GM23248 (cell line): ENCODE data around the gene TMIGD3. TPM values are rescaled to one million over a fixed set of nuclear protein-coding genes. Genes with fewer than 3 reads are reported as not detected.

Experiments used
- DNase-seq: peaks from one replicate; pipeline ENCODE4 v3.0.0-alpha.2; 2015
- H2AFZ ChIP-seq: fragments of 200-600 bp; sonication (generic); 2 replicates; pipeline ENCODE4 v1.6.1; 2016; ENCODE audit warnings: antibody characterized with exemption
- H3F3A ChIP-seq: fragments of 200-600 bp; sonication (generic); 2 replicates; pipeline ENCODE4 v1.6.1; 2016; ENCODE audit warnings: mild to moderate bottlenecking, antibody characterized with exemption, mixed run types; ENCODE audit not compliant: insufficient read depth
- H3K27ac ChIP-seq: fragments of 200-600 bp; sonication (generic); 2 replicates; pipeline ENCODE4 v1.5.1; 2016; ENCODE audit warnings: mild to moderate bottlenecking
- H3K27me3 ChIP-seq: fragments of 200-600 bp; sonication (generic); replicated peaks from 2 replicates; pipeline ENCODE4 v1.6.1; 2016; ENCODE audit warnings: mild to moderate bottlenecking; ENCODE audit not compliant: insufficient read depth
- H3K36me3 ChIP-seq: fragments of 200-600 bp; sonication (generic); 2 replicates; pipeline ENCODE4 v1.6.1; 2016; ENCODE audit warnings: low read depth, mild to moderate bottlenecking
- H3K4me1 ChIP-seq: fragments of 200-600 bp; sonication (generic); 2 replicates; pipeline ENCODE4 v1.6.1; 2016; ENCODE audit warnings: mild to moderate bottlenecking; ENCODE audit not compliant: insufficient read depth
- H3K4me2 ChIP-seq: fragments of 200-600 bp; sonication (generic); one replicate; pipeline ENCODE4 v1.6.1; 2016; ENCODE audit warnings: mild to moderate bottlenecking; ENCODE audit not compliant: unreplicated experiment
- H3K4me3 ChIP-seq: fragments of 200-600 bp; sonication (generic); 2 replicates; pipeline ENCODE4 v1.5.1; 2016; ENCODE audit warnings: mild to moderate bottlenecking
- H3K79me2 ChIP-seq: fragments of 200-600 bp; sonication (generic); 2 replicates; pipeline ENCODE4 v1.6.1; 2016; ENCODE audit warnings: mild to moderate bottlenecking; ENCODE audit not compliant: insufficient read depth
- H3K9ac ChIP-seq: fragments of 200-600 bp; sonication (generic); 2 replicates; pipeline ENCODE4 v1.6.1; 2016; ENCODE audit warnings: mild to moderate bottlenecking
- H3K9me2 ChIP-seq: fragments of 200-600 bp; sonication (generic); 2 replicates; pipeline ENCODE4 v1.6.1; 2016; ENCODE audit warnings: mixed run types, mild to moderate bottlenecking, moderate library complexity; ENCODE audit not compliant: insufficient read depth
- H3K9me3 ChIP-seq: fragments of 200-600 bp; sonication (generic); one replicate; pipeline ENCODE4 v1.6.1; 2017; ENCODE audit warnings: low read depth
- H4K20me1 ChIP-seq: fragments of 200-600 bp; sonication (generic); 2 replicates; pipeline ENCODE4 v1.6.0; 2016; ENCODE audit not compliant: insufficient read depth
- EZH2 ChIP-seq: fragments of 200-600 bp; sonication (generic); IDR thresholded peaks from 2 replicates; pipeline ENCODE4 v1.6.1; 2018; ENCODE audit warnings: antibody characterized with exemption, mild to moderate bottlenecking; ENCODE audit not compliant: insufficient read depth, poor library complexity, severe bottlenecking
- EZH2phosphoT487 ChIP-seq: fragments of 200-600 bp; sonication (generic); IDR thresholded peaks from 2 replicates; pipeline ENCODE4 v1.6.1; 2018; ENCODE audit warnings: antibody characterized with exemption, moderate library complexity, mild to moderate bottlenecking, low read depth; ENCODE audit not compliant: insufficient read depth
- WGBS, 2 experiments: methylation state at CpG; one replicate each; pipeline ENCODE4 v1.1.6; 2015 to 2017; ENCODE audit warnings: low lambda C conversion rate in 2 of 2, low coverage in 1 of 2; ENCODE audit errors: missing lambda C conversion rate in 2 of 2; 5-methylcytosine and 5-hydroxymethylcytosine counted together
- in situ Hi-C: fragments of 300-500 bp; cut with MboI; formaldehyde crosslinking; loops from 2 replicates; pipeline ENCODE4 v1.15.0; 2020
- polyA plus RNA-seq: library from polyadenylated mRNA; unstranded; fragments of >200 nt; fragmentation: Nextera tagmentation; extraction: Ambion mirVana; gene quantifications from 2 replicates; pipeline ENCODE4 v1.2.1, GENCODE V29; 2016
- total RNA-seq: library from RNA; depleted of rRNA; stranded (reverse); fragments of >200 nt; shearing (Covaris generic); gene quantifications from 2 replicates; pipeline ENCODE4 v1.2.3, GENCODE V29; 2014

Gene TMIGD3
- total and polyA plus RNA-seq, 2 experiments from 2014 or later = not detected

DNA sequence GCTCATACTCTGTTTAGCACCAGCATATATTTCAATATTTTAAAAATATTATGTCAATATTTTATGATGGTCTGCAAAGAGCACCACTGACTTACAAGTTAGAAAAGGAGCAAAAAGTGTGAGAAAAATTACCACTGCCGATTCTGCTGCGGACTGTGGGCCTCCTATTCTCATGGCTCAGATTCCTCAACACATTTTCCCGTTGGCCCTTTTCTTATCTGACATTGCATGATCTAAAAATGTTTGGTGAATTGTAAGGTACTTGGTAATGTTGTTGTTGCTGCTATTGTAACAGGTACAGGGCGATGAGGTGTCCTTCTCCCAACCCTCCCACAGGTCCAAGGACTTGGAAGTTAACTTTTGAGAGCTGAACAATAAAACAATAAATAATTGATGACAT is 28.9 kb downstream of the TMIGD3 start:
- Histone ChIP-seq H3K27ac (no peak overlapping the region), H3K4me2 (no peak overlapping the region)

DNA sequence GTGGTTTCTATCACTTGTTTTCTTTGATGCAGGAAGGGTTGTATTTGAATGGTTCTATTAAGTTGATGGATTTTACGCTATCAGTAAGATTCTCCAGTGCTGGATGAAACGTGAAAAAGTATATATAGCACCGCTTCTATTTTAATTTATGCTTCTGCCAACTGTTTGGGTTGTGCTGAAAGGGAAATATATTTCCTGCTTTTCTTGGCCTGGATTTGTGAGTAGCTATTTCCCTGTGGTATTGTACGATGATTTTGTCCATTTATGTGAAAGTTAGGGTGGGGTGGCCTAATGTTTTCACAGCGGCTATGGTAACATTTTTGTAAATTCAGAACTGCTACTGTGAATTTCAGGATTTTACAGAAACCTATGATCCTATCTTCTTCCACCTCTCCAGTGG is 29.3 kb downstream of the TMIGD3 start:
- no peaks in the 10 kb centered on the region for H3K9me3 ChIP-seq
- H3K79me2 ChIP-seq = no peaks in the 10 kb centered on the region
- H3K36me3 ChIP-seq = 0 out of 2 replicates have a peak, but pooled peaks cover under 1% of the 10 kb centered on the region
- TF ChIP-seq EZH2phosphoT487 = no peak
- no peak for TF ChIP-seq EZH2
- H3K4me3 ChIP-seq = no peak overlapping the region
- H3F3A ChIP-seq = no peaks in the 10 kb centered on the region
- H3K9me2 ChIP-seq = no peaks in the 10 kb centered on the region
- no peaks in the 10 kb centered on the region for H3K27me3 ChIP-seq
- no peak overlapping the region for H3K4me2 ChIP-seq
- DNase-seq = no peak
- H2AFZ ChIP-seq = no peak overlapping the region
- 98% methylated on average over 5 of the region's 5 CpGs for WGBS, 2 experiments
- no peaks in the 10 kb centered on the region for H4K20me1 ChIP-seq
- no peak overlapping the region for H3K9ac ChIP-seq
- 0 out of 2 replicates have a peak, but pooled peaks cover 7% of the 10 kb centered on the region for H3K4me1 ChIP-seq
- in situ Hi-C loops = loop anchor here (10.0 kb wide), 1 partner anchor 281 kb away; the partner anchor contains the start of gene DDX20
- H3K27ac ChIP-seq = no peak overlapping the region

More for the DNA sequence above, 28.9 kb downstream of the TMIGD3 start:
- no peak overlapping the region for H2AFZ ChIP-seq
- no peaks in the 10 kb centered on the region for H3K9me3 ChIP-seq
- H3K36me3 ChIP-seq = no peaks in the 10 kb centered on the region
- no peaks in the 10 kb centered on the region for H3K79me2 ChIP-seq
- H3K4me3 ChIP-seq = no peak overlapping the region
- H3K27me3 ChIP-seq = no peaks in the 10 kb centered on the region
- H3K9ac ChIP-seq = no peak overlapping the region
- no peak for DNase-seq
- H4K20me1 ChIP-seq = no peaks in the 10 kb centered on the region
- H3K9me2 ChIP-seq = no peaks in the 10 kb centered on the region
- 0 out of 2 replicates have a peak, but pooled peaks cover 7% of the 10 kb centered on the region for H3K4me1 ChIP-seq
- H3F3A ChIP-seq = no peaks in the 10 kb centered on the region
- 92 to 97% methylated on average over 4 of the region's 4 CpGs for WGBS, 2 experiments
- in situ Hi-C loops = loop anchor here (10.0 kb wide), 1 partner anchor 280 kb away; the partner anchor contains the start of gene DDX20
- no peak for TF ChIP-seq EZH2
- TF ChIP-seq EZH2phosphoT487 = no peak

DNA sequence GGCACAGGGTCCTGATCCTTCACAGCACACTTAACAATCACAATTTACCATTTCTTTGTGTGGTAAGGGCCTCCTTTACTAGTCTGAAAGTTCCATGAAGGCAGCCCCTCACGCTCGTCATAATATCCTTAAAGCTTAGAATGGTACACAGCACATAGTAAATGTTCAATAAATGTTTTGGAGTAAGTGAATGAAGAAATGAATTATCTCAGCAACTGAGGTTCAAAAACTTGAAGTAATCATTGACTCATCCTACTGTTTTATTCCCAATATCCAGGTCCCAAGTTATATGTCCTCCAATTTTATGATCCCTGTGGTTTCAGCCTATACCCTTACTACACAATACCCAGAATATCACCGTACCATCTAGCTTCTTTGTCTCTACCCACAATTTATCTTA is 31.9 kb downstream of the TMIGD3 start:
- no peaks in the 10 kb centered on the region for H3K9me2 ChIP-seq
- no peaks in the 10 kb centered on the region for H3K27me3 ChIP-seq
- WGBS, 2 experiments = 97 to 99% methylated on average over 3 of the region's 3 CpGs
- H3K36me3 ChIP-seq = 0 out of 2 replicates have a peak, but pooled peaks cover 8% of the 10 kb centered on the region
- no peak for DNase-seq
- no peak overlapping the region for H3K9ac ChIP-seq
- no peaks in the 10 kb centered on the region for H3K9me3 ChIP-seq
- H3K4me2 ChIP-seq = no peak overlapping the region
- H3K4me3 ChIP-seq = no peak overlapping the region
- H4K20me1 ChIP-seq = no peaks in the 10 kb centered on the region
- H3F3A ChIP-seq = no peaks in the 10 kb centered on the region
- in situ Hi-C loops = loop anchor here (10.0 kb wide), 1 partner anchor 283 kb away; the partner anchor contains the start of gene DDX20
- no peak overlapping the region for H2AFZ ChIP-seq
- H3K27ac ChIP-seq = no peak overlapping the region
- no peaks in the 10 kb centered on the region for H3K79me2 ChIP-seq
- H3K4me1 ChIP-seq = 0 out of 2 replicates have a peak, but pooled peaks cover 7% of the 10 kb centered on the region
- TF ChIP-seq EZH2 (no peak), EZH2phosphoT487 (no peak)

DNA sequence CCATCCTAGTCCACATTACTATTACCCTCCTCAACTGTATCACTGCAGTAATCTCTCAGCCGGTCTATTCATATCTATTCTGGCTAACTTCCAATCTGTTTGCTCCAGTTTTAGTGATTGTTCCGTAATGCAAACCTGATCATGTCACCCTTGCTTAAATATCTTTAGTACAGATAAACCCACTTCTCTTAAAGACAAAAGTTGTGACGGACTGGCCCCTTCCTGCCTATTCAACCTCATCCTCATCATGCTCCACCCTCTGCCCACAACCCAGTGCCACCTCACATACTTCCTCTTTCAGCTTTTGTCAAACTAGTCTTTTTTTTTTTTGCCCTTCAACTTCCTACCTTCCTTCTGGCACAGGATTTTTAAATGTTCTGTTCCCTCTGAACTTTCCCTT is 32.4 kb downstream of the TMIGD3 start:
- Histone ChIP-seq H3K9me2 (no peaks in the 10 kb centered on the region), H3K4me3 (no peak overlapping the region), H3K4me1 (0 out of 2 replicates have a peak, but pooled peaks cover 7% of the 10 kb centered on the region), H3K79me2 (no peaks in the 10 kb centered on the region), H3K9ac (no peak overlapping the region), H3K27ac (no peak overlapping the region), H4K20me1 (no peaks in the 10 kb centered on the region), H3F3A (no peaks in the 10 kb centered on the region), H3K9me3 (no peaks in the 10 kb centered on the region), H3K4me2 (no peak overlapping the region), H2AFZ (no peak overlapping the region), H3K27me3 (no peaks in the 10 kb centered on the region), H3K36me3 (0 out of 2 replicates have a peak, but pooled peaks cover 8% of the 10 kb centered on the region)
- TF ChIP-seq EZH2 (no peak), EZH2phosphoT487 (no peak)
- in situ Hi-C loops = loop anchor here (10.0 kb wide), 1 partner anchor 284 kb away; the partner anchor contains the start of gene DDX20
- WGBS, 2 experiments = 94 to 97% methylated on average over 3 of the region's 3 CpGs
- no peak for DNase-seq
